Nephron (organoid): ENCODE measurements around the gene COA7.

Experiments used
- H3K27ac Mint-ChIP-seq, 3 experiments: 2 replicates each; pipeline ENCODE4 v1.8.0; 2020; ENCODE audit warnings: mixed read lengths in 3 of 3, mild to moderate bottlenecking in 2 of 3, moderate library complexity in 1 of 3
- H3K27me3 Mint-ChIP-seq: 2 replicates; pipeline ENCODE4 v1.8.0; 2021; ENCODE audit warnings: low read depth, mild to moderate bottlenecking, moderate library complexity, mixed read lengths
- H3K36me3 Mint-ChIP-seq: 2 replicates; pipeline ENCODE4 v1.8.0; 2020; ENCODE audit warnings: low read depth, mixed read lengths
- H3K4me1 Mint-ChIP-seq: 2 replicates; pipeline ENCODE4 v1.8.0; 2020; ENCODE audit warnings: mixed read lengths
- H3K4me3 Mint-ChIP-seq, 3 experiments: 2 replicates each; pipeline ENCODE4 v1.8.0; 2020; ENCODE audit warnings: mild to moderate bottlenecking in 3 of 3, mixed read lengths in 3 of 3, moderate library complexity in 2 of 3
- H3K9me3 Mint-ChIP-seq: 2 replicates; pipeline ENCODE4 v1.8.0; 2020; ENCODE audit warnings: mixed read lengths
- TF ChIP-seq, protein P1 (sequence below), 3 experiments: fragments of 200-600 bp; sonication (generic); IDR thresholded peaks; one replicate each; pipeline ENCODE4 v1.5.0; 2021; ENCODE audit warnings: antibody characterized with exemption in 3 of 3; ENCODE audit not compliant: unreplicated experiment in 3 of 3

The COA7 gene

DNA sequence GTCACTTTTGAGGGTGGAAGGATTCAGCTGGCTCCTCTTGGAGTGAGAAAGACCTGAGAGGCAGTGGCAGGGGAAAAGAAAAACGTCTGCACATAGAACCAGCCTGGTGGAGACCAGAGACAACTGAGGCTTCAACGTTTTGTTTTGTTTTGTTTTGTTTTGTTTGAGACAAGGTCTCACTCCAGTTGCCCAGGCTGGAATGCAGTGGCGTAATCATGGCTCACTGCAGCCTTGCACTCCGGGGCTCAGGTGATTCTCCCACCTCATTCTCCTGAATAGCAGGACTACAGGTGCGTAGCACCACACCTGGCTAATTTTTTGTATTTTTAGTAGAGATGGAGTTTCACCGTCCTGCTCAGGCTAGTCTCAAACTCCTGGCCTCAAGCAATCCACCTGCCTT is 52.9 kb downstream of the COA7 start:
- TF ChIP-seq, protein P1, sequence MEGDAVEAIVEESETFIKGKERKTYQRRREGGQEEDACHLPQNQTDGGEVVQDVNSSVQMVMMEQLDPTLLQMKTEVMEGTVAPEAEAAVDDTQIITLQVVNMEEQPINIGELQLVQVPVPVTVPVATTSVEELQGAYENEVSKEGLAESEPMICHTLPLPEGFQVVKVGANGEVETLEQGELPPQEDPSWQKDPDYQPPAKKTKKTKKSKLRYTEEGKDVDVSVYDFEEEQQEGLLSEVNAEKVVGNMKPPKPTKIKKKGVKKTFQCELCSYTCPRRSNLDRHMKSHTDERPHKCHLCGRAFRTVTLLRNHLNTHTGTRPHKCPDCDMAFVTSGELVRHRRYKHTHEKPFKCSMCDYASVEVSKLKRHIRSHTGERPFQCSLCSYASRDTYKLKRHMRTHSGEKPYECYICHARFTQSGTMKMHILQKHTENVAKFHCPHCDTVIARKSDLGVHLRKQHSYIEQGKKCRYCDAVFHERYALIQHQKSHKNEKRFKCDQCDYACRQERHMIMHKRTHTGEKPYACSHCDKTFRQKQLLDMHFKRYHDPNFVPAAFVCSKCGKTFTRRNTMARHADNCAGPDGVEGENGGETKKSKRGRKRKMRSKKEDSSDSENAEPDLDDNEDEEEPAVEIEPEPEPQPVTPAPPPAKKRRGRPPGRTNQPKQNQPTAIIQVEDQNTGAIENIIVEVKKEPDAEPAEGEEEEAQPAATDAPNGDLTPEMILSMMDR (IDR thresholded peaks at IDR 0.05; ENCODE audit: unreplicated experiment in 3 of 3), result no peak
- Mint-ChIP-seq H3K36me3 (no peaks in the 10 kb centered on the region), H3K4me1 (no peaks in the 10 kb centered on the region), H3K9me3 (no peaks in the 10 kb centered on the region), H3K27me3 (peaks cover 6% of the 10 kb centered on the region), H3K27ac (no peak overlapping the region), H3K4me3 (no peak overlapping the region)

DNA sequence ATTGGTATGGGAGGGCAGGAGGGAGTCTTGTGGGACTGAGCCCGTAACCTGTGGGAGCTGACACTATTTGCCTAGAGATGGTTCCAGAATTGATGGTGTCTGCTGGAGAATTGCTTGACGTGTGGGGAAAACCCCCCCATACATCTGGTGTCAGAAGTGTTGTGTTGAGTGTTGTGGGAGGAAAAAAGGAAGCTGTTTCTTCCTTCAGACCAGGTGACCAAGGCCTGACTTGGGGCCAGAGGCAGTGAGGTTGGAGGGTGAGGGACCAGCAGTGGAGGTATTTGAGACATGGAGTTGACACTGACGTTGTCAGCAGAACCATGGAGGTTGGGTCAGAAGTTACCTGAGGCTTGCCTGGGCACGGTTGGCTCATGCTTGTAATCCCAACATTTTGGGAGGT is 56.8 kb downstream of the COA7 start:
- TF ChIP-seq, protein P1 (IDR thresholded peaks at IDR 0.05; ENCODE audit: unreplicated experiment in 3 of 3), result no peak
- Mint-ChIP-seq H3K4me1 (peaks cover 5% of the 10 kb centered on the region), H3K27ac (no peak overlapping the region), H3K4me3 (no peak overlapping the region), H3K27me3 (peaks cover 12% of the 10 kb centered on the region), H3K36me3 (no peaks in the 10 kb centered on the region), H3K9me3 (no peaks in the 10 kb centered on the region)

DNA sequence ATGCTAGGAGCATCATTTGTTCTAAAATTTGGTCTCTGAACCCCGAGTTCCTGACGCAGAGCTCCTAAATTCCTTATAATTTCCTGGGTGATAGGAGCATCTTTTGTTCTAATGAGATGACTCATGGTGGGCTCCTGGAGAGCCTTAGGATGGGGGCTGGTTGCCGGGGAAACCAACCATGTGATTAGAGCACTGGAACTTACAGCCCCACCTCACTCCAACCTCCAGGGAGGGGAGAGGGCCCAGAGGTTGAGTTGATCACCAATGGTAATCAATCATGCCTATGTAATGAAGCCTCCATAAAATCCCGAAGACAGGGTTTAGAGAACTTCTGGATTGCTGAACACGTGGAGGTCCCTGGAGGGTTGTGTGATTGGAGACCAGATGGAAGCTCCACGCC is 57.5 kb downstream of the COA7 start:
- Mint-ChIP-seq H3K36me3 (no peaks in the 10 kb centered on the region), H3K27ac (no peak overlapping the region), H3K27me3 (peaks cover 12% of the 10 kb centered on the region), H3K4me3 (no peak overlapping the region), H3K4me1 (peaks cover 5% of the 10 kb centered on the region), H3K9me3 (no peaks in the 10 kb centered on the region)
- TF ChIP-seq, protein P1 (IDR thresholded peaks at IDR 0.05; ENCODE audit: unreplicated experiment in 3 of 3), result no peak

DNA sequence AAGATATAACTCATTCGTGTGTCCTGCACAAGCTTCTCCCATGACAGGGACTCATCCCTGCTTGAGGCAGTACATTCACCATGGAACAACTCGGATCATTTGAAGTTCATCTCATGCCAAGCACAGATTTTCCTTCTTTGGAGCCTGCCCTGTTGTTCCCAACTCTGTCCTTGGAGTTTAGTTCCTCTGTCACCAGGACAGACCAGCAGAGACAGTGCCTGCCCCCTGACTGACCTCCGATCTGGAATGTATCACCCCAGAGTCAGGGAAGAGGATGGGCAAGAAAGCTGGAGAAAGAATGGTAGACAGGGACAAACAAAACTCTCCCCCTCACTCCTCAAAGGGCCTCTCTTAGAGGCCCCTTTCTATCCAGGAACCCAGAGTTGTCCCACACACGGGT is 60.2 kb downstream of the COA7 start:
- Mint-ChIP-seq H3K36me3 (no peaks in the 10 kb centered on the region), H3K27ac (no peak overlapping the region), H3K4me1 (peaks cover 5% of the 10 kb centered on the region), H3K9me3 (no peaks in the 10 kb centered on the region), H3K4me3 (no peak overlapping the region), H3K27me3 (peaks cover 28% of the 10 kb centered on the region)
- TF ChIP-seq, protein P1 (IDR thresholded peaks at IDR 0.05; ENCODE audit: unreplicated experiment in 3 of 3), result no peak

DNA sequence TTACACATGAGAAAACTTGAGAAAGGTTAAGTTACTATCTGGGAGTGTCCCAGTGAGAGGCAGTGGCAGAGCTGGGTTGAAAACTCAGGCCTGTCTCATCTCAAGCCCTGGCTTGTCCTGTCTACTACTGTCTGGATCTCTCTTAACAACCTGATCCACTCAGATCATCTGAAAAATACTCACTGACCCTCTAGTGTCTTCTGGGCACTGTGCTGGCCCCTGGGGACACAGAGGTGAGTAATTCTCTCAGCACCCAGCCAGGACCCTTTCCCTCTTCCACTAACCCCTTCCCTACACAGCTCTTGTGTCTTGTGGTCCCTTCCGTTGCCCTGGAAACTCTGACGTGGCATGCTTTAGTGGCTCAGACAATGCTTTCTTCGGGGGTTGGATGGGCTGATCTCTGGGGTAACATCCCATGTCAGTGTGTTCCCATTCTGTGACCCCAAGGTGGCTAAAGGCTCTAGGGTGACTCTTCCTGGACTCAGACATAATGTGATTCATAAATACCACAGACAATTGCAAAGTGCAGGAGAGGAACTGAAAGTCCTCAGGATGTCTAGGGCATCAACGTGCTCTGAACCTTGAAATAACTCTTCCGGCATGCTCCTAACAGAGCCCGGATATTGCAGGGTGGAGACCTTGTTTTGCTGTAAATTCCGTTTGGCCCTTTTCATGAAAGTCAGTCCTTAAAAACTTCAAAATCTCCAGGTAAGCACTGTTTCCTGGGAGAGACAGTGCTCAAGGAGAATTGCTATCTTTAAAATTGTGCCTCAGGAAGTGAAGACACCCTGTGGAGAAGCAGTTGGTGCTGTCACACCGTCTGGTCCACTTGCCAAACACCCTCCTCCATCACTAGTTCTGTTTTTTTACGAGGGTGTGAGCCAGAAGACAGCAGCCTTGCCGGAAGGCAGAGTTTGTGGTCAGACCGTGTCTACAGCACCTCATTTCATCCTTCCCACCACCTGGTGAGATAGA is 61.1 kb downstream of the COA7 start:
- peak overlapping the region in 2 of 3 experiments; percentile 53 to 75 for H3K27ac Mint-ChIP-seq
- H3K4me3 Mint-ChIP-seq, result no peak overlapping the region
- no peaks in the 10 kb centered on the region for H3K36me3 Mint-ChIP-seq
- TF ChIP-seq, protein P1 (IDR thresholded peaks at IDR 0.05; ENCODE audit: unreplicated experiment in 3 of 3), result no peak
- H3K9me3 Mint-ChIP-seq, result no peaks in the 10 kb centered on the region
- H3K4me1 Mint-ChIP-seq, result peaks cover 5% of the 10 kb centered on the region
- H3K27me3 Mint-ChIP-seq, result peaks cover 34% of the 10 kb centered on the region
